ACC112 (cell line): Measurements from ENCODE around the gene CCDC8.
"Not testable (repeated sequence)": the region's sequence is repeated elsewhere in the genome, so short reads cannot be mapped to it uniquely, and the experiment has no call there.

ENCODE experiments used
- H2AFZ ChIP-seq: fragments of 200-600 bp; sonication (generic); one replicate; pipeline ENCODE4 v1.6.0; 2017; ENCODE audit warnings: antibody characterized with exemption, low read length; ENCODE audit not compliant: unreplicated experiment
- H3K27ac ChIP-seq: fragments of 200-600 bp; sonication (generic); 2 replicates; pipeline ENCODE4 v1.5.1; 2014; ENCODE audit warnings: low read depth, mild to moderate bottlenecking, antibody characterized with exemption, low read length, moderate library complexity
- H3K27me3 ChIP-seq: fragments of 200-600 bp; sonication (generic); 2 replicates; pipeline ENCODE4 v1.6.1; 2014; ENCODE audit warnings: mild to moderate bottlenecking, antibody characterized with exemption, low read length, moderate library complexity, mixed read lengths; ENCODE audit not compliant: insufficient read depth
- H3K36me3 ChIP-seq: fragments of 200-600 bp; sonication (generic); 2 replicates; pipeline ENCODE4 v1.6.1; 2016; ENCODE audit warnings: mild to moderate bottlenecking, antibody characterized with exemption, low read length, moderate library complexity, mixed read lengths; ENCODE audit not compliant: insufficient read depth
- H3K4me1 ChIP-seq: fragments of 200-600 bp; sonication (generic); one replicate; pipeline ENCODE4 v1.6.1; 2016; ENCODE audit warnings: low read length, mixed read lengths; ENCODE audit not compliant: insufficient read depth, unreplicated experiment, control insufficient read depth
- H3K4me3 ChIP-seq: fragments of 200-600 bp; sonication (generic); 2 replicates; pipeline ENCODE4 v1.5.1; 2014; ENCODE audit warnings: mild to moderate bottlenecking, low read depth, low read length
- H3K79me2 ChIP-seq: fragments of 200-600 bp; sonication (generic); one replicate; pipeline ENCODE4 v1.6.0; 2016; ENCODE audit warnings: low read length; ENCODE audit not compliant: control insufficient read depth, unreplicated experiment, insufficient read depth

The CCDC8 gene

GRCh38 chr19:46449228-46449627 is 35.9 kb upstream of the CCDC8 start:
- Histone ChIP-seq H3K27me3 (no peaks in the 10 kb centered on the region), H3K36me3 (no peaks in the 10 kb centered on the region), H3K4me1 (no peaks in the 10 kb centered on the region), H3K79me2 (no peaks in the 10 kb centered on the region), H2AFZ (no peak overlapping the region), H3K4me3 (no peak overlapping the region), H3K27ac (no peak overlapping the region)

GRCh38 chr19:46448601-46449000 is 35.2 kb upstream of the CCDC8 start:
- H3K27me3 ChIP-seq: no peaks in the 10 kb centered on the region
- H3K36me3 ChIP-seq: no peaks in the 10 kb centered on the region
- no peak overlapping the region for H3K27ac ChIP-seq
- H3K4me3 ChIP-seq: no peak overlapping the region
- no peak overlapping the region for H2AFZ ChIP-seq
- H3K79me2 ChIP-seq: no peaks in the 10 kb centered on the region
- H3K4me1 ChIP-seq: no peaks in the 10 kb centered on the region

- H3K4me1 ChIP-seq: peaks cover 2% of the 10 kb centered on the region
- H3K27ac ChIP-seq: no peak overlapping the region
- no peaks in the 10 kb centered on the region for H3K27me3 ChIP-seq
- H3K4me3 ChIP-seq: no peak overlapping the region
- H3K79me2 ChIP-seq: no peaks in the 10 kb centered on the region
- H3K36me3 ChIP-seq: no peaks in the 10 kb centered on the region
- H2AFZ ChIP-seq: no peak overlapping the region
Measured at GRCh38 chr19:46447824-46448223, 34.5 kb upstream of the CCDC8 start.

- no peaks in the 10 kb centered on the region for H3K79me2 ChIP-seq
- no peak overlapping the region for H3K4me3 ChIP-seq
- H3K4me1 ChIP-seq: peaks cover 2% of the 10 kb centered on the region
- H2AFZ ChIP-seq: no peak overlapping the region
- H3K27me3 ChIP-seq: no peaks in the 10 kb centered on the region
- H3K36me3 ChIP-seq: no peaks in the 10 kb centered on the region
- H3K27ac ChIP-seq: no peak overlapping the region
Measured at GRCh38 chr19:46447006-46447405, 33.6 kb upstream of the CCDC8 start.

GRCh38 chr19:46446021-46446420 is 32.7 kb upstream of the CCDC8 start:
- Histone ChIP-seq H3K36me3 (no peaks in the 10 kb centered on the region), H3K27me3 (no peaks in the 10 kb centered on the region), H3K27ac (no peak overlapping the region), H3K79me2 (no peaks in the 10 kb centered on the region), H2AFZ (no peak overlapping the region), H3K4me1 (peaks cover 2% of the 10 kb centered on the region), H3K4me3 (no peak overlapping the region)

GRCh38 chr19:46442808-46443450 is 29.6 kb upstream of the CCDC8 start:
- Histone ChIP-seq H3K79me2 (no peaks in the 10 kb centered on the region), H2AFZ (no peak overlapping the region), H3K27ac (peak overlapping the region; percentile 37; the same call in 1 of the 2 replicates), H3K27me3 (no peaks in the 10 kb centered on the region), H3K36me3 (no peaks in the 10 kb centered on the region), H3K4me1 (peaks cover 2% of the 10 kb centered on the region), H3K4me3 (peak overlapping the region; percentile 36)

- Histone ChIP-seq H3K27me3 (no peaks in the 10 kb centered on the region), H3K4me3 (no peak overlapping the region), H3K36me3 (no peaks in the 10 kb centered on the region), H3K79me2 (no peaks in the 10 kb centered on the region), H3K4me1 (peaks cover 2% of the 10 kb centered on the region), H3K27ac (no peak overlapping the region), H2AFZ (no peak overlapping the region)
Measured at GRCh38 chr19:46441866-46442265, 28.5 kb upstream of the CCDC8 start.

GRCh38 chr19:46435689-46436088 is 22.3 kb upstream of the CCDC8 start:
- H2AFZ ChIP-seq, H3K4me3 ChIP-seq, H3K27ac ChIP-seq, H3K4me1 ChIP-seq, H3K27me3 ChIP-seq, H3K79me2 ChIP-seq, H3K36me3 ChIP-seq: not testable (repeated sequence)

GRCh38 chr19:46435009-46435408 is 21.6 kb upstream of the CCDC8 start:
- H3K27me3 ChIP-seq: no peaks in the 10 kb centered on the region
- H2AFZ ChIP-seq: no peak overlapping the region
- no peak overlapping the region for H3K4me3 ChIP-seq
- no peaks in the 10 kb centered on the region for H3K79me2 ChIP-seq
- no peaks in the 10 kb centered on the region for H3K4me1 ChIP-seq
- H3K36me3 ChIP-seq: no peaks in the 10 kb centered on the region
- no peak overlapping the region for H3K27ac ChIP-seq

- not testable (repeated sequence) for H2AFZ ChIP-seq, H3K36me3 ChIP-seq
Measured at GRCh38 chr19:46433470-46433869, 20.1 kb upstream of the CCDC8 start.

GRCh38 chr19:46431824-46432223 is 18.5 kb upstream of the CCDC8 start:
- no peak overlapping the region for H2AFZ ChIP-seq
- no peaks in the 10 kb centered on the region for H3K79me2 ChIP-seq
- H3K36me3 ChIP-seq: no peaks in the 10 kb centered on the region
- H3K4me1 ChIP-seq: no peaks in the 10 kb centered on the region
- no peak overlapping the region for H3K27ac ChIP-seq
- H3K4me3 ChIP-seq: no peak overlapping the region
- H3K27me3 ChIP-seq: 0 out of 2 replicates have a peak, but pooled peaks cover 2% of the 10 kb centered on the region

More at GRCh38 chr19:46433470-46433869, 20.1 kb upstream of the CCDC8 start:
- not testable (repeated sequence) for H3K27ac ChIP-seq, H3K4me1 ChIP-seq, H3K79me2 ChIP-seq, H3K27me3 ChIP-seq, H3K4me3 ChIP-seq
